Immature natural killer cell (primary cell): ENCODE measurements around the gene KCNMA1. TPM values are rescaled to one million over a fixed set of nuclear protein-coding genes. Genes with fewer than 3 reads are reported as not detected.

ENCODE experiments used
- DNase-seq, 3 donors: peaks; one replicate each; pipeline ENCODE4 v3.0.0; 2022; ENCODE audit warnings: mixed read lengths in 1 of 3
- H3K27ac Mint-ChIP-seq, 6 donors: one replicate each; pipeline ENCODE4 v1.8.0; 2020; ENCODE audit warnings: mixed read lengths in 6 of 6, mild to moderate bottlenecking in 5 of 6, inconsistent platforms in 4 of 6, moderate library complexity in 3 of 6
- H3K27me3 Mint-ChIP-seq, 3 donors: one replicate each; pipeline ENCODE4 v1.8.0; 2020 to 2021; ENCODE audit warnings: low read depth in 3 of 3, mild to moderate bottlenecking in 3 of 3, mixed read lengths in 3 of 3, moderate library complexity in 3 of 3, inconsistent platforms in 1 of 3
- H3K36me3 Mint-ChIP-seq, 3 donors: one replicate each; pipeline ENCODE4 v1.8.0; 2020; ENCODE audit warnings: mixed read lengths in 3 of 3, inconsistent platforms in 2 of 3, mild to moderate bottlenecking in 2 of 3
- H3K4me1 Mint-ChIP-seq, 2 donors: one replicate each; pipeline ENCODE4 v1.8.0; 2020; ENCODE audit warnings: inconsistent platforms in 2 of 2, mild to moderate bottlenecking in 2 of 2, mixed read lengths in 2 of 2, moderate library complexity in 1 of 2
- H3K4me3 Mint-ChIP-seq, 5 donors: one replicate each; pipeline ENCODE4 v1.8.0; 2020; ENCODE audit warnings: mild to moderate bottlenecking in 5 of 5, mixed read lengths in 5 of 5, inconsistent platforms in 3 of 5, moderate library complexity in 3 of 5
- H3K9me3 Mint-ChIP-seq, 6 donors: one replicate each; pipeline ENCODE4 v1.8.0; 2020; ENCODE audit warnings: mild to moderate bottlenecking in 6 of 6, mixed read lengths in 6 of 6, inconsistent platforms in 4 of 6, moderate library complexity in 3 of 6
- polyA plus RNA-seq, 3 donors: library from polyadenylated mRNA; unstranded; fragments of 300-500 nt; fragmentation: Illumina TruSeq; gene quantifications; one replicate each; pipeline ENCODE4 v1.2.3, GENCODE V29; 2021

Gene KCNMA1
- polyA plus RNA-seq, 3 donors from 2014 or later = not detected

- H3K4me1 Mint-ChIP-seq = no peaks in the 10 kb centered on the region
- H3K27ac Mint-ChIP-seq = no peak overlapping the region
- peaks cover 0 to 5% (median 3%) of the 10 kb centered on the region in 3 donors for H3K27me3 Mint-ChIP-seq
- H3K4me3 Mint-ChIP-seq = no peak overlapping the region
- H3K36me3 Mint-ChIP-seq = no peaks in the 10 kb centered on the region
- no peaks in the 10 kb centered on the region for H3K9me3 Mint-ChIP-seq
- no peak for DNase-seq
Observed at GRCh38 chr10:77022671-77023070, 614.9 kb downstream of the KCNMA1 start.

DNA sequence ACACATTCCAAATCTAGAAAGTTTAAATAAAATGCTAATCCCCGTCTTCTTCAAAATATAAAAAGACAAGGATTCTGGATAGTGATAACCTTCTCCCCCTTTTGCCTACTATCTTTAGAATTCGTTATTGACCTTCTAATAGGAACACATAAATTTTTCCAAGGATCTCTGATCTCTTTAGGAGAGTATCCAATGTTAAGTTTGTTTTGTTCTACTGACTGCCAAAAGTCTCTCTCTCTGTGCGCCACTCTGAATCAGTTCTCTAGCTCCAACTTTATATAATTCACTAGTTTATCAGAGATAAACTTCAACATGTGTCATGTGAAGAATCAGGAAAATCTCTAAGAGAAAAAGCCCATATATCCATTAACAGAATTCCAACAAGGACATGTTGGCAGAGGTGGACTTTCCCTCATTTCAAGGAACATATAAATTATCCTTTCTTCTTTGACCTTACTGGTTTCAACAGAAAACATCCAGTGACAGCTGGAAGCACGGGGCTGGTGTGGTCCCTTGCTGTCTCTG lies 615.6 kb downstream of the KCNMA1 start:
- H3K9me3 Mint-ChIP-seq = no peaks in the 10 kb centered on the region
- H3K4me1 Mint-ChIP-seq = no peaks in the 10 kb centered on the region
- no peak for DNase-seq
- H3K4me3 Mint-ChIP-seq = no peak overlapping the region
- H3K27me3 Mint-ChIP-seq = peaks cover 0 to 5% (median 3%) of the 10 kb centered on the region in 3 donors
- H3K27ac Mint-ChIP-seq = no peak overlapping the region
- H3K36me3 Mint-ChIP-seq = no peaks in the 10 kb centered on the region

GRCh38 chr10:77020426-77021040 lies 617.1 kb downstream of the KCNMA1 start:
- DNase-seq = no peak
- Mint-ChIP-seq H3K9me3 (no peaks in the 10 kb centered on the region), H3K4me1 (no peaks in the 10 kb centered on the region), H3K36me3 (no peaks in the 10 kb centered on the region), H3K27ac (no peak overlapping the region), H3K4me3 (no peak overlapping the region), H3K27me3 (peaks cover 0 to 5% (median 3%) of the 10 kb centered on the region in 3 donors)

GRCh38 chr10:77016855-77017254 lies 620.8 kb downstream of the KCNMA1 start:
- H3K36me3 Mint-ChIP-seq = no peaks in the 10 kb centered on the region
- no peak overlapping the region for H3K27ac Mint-ChIP-seq
- no peaks in the 10 kb centered on the region for H3K9me3 Mint-ChIP-seq
- H3K4me3 Mint-ChIP-seq = no peak overlapping the region
- no peak for DNase-seq
- peaks cover 0 to 2% (median 0%) of the 10 kb centered on the region in 3 donors for H3K27me3 Mint-ChIP-seq
- H3K4me1 Mint-ChIP-seq = no peaks in the 10 kb centered on the region

GRCh38 chr10:77016278-77016815 lies 621.3 kb downstream of the KCNMA1 start:
- no peaks in the 10 kb centered on the region for H3K36me3 Mint-ChIP-seq
- no peaks in the 10 kb centered on the region for H3K4me1 Mint-ChIP-seq
- H3K27me3 Mint-ChIP-seq = peaks cover 0 to 2% (median under 1%) of the 10 kb centered on the region in 3 donors
- H3K27ac Mint-ChIP-seq = no peak overlapping the region
- no peaks in the 10 kb centered on the region for H3K9me3 Mint-ChIP-seq
- no peak overlapping the region for H3K4me3 Mint-ChIP-seq
- DNase-seq = no peak

DNA sequence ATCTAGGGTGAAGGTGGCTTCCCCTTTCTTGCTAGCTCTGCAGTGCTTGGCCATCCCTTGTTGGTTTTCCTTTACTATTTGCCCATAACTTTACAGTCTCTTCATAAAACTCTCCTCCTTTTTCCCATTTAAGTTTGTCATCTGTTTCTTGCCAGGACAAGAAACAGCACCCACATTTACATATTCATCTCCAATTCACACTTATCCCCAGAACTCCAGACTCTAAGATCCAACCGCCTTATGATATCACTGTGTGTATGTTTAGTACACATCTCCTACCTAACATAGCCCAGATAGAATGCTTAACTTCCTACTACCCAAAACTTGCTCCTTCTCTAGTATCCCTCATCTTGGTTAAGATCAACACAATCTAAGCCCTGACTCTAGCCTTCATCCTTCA lies 622.2 kb downstream of the KCNMA1 start:
- Mint-ChIP-seq H3K27me3 (peaks cover 0 to 2% (median 0%) of the 10 kb centered on the region in 3 donors), H3K4me3 (no peak overlapping the region), H3K4me1 (no peaks in the 10 kb centered on the region), H3K9me3 (no peaks in the 10 kb centered on the region), H3K27ac (no peak overlapping the region), H3K36me3 (no peaks in the 10 kb centered on the region)
- no peak for DNase-seq

DNA sequence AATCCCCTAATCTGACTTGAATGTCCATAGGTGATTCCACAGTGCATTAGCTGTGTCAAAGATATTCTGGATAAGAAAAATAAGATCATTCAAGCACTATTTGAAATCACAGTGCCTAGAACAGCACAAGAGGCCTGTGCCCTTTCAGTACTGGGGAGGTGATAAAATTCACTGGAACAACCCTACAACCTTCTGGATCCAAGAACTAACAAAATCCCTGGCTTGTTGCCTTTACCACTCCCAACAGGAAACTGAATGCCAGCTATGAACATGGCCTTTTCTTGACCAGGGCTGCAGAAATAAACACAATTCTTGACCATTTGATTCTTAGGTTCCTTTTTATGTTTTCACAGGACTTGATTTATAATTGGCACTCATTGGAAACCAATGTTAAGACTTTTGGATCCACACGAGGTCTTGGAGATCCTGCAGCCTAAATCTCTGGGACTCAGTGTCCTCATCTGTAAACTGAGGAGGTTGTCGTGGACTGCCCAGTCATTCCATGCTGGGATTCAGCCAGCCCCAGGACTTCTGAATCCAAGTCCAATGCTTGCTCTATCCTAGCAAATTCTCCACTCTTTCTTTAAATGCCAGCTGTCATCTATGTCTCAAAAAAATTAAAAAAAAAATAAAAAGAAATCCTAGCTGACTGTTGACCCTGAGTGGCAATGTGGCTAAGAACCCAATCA lies 624.7 kb downstream of the KCNMA1 start:
- DNase-seq = no peak
- no peak overlapping the region for H3K27ac Mint-ChIP-seq
- peaks cover 0 to 3% (median 2%) of the 10 kb centered on the region in 3 donors for H3K27me3 Mint-ChIP-seq
- no peak overlapping the region for H3K4me3 Mint-ChIP-seq
- H3K36me3 Mint-ChIP-seq = no peaks in the 10 kb centered on the region
- H3K9me3 Mint-ChIP-seq = no peaks in the 10 kb centered on the region
- no peaks in the 10 kb centered on the region for H3K4me1 Mint-ChIP-seq

- Mint-ChIP-seq H3K9me3 (no peaks in the 10 kb centered on the region), H3K27ac (no peak overlapping the region), H3K4me1 (no peaks in the 10 kb centered on the region), H3K27me3 (peaks cover 0 to 3% (median 2%) of the 10 kb centered on the region in 3 donors), H3K36me3 (no peaks in the 10 kb centered on the region), H3K4me3 (no peak overlapping the region)
- DNase-seq = no peak
Observed at GRCh38 chr10:77011874-77012811, 625.5 kb downstream of the KCNMA1 start.

DNA sequence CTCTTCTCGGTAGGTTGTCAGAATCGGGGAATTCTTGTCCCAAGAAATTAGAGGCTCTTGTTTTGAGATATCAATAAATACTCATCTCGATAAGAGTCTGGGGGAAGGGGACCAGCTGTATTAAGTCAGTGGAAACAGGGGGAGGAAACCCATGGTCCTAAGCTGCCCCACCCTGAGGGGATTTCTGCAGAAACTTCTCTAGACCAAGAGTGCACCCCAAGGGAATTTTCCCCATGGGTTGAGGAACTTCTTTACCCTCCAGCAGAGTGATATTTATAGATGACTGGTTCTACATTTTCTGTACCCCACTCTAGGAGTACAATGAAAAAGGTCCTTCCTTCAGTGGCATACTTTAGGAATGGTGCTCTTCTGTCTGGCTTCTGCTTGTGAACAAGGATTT lies 627.2 kb downstream of the KCNMA1 start:
- H3K27ac Mint-ChIP-seq = no peak overlapping the region
- H3K4me3 Mint-ChIP-seq = no peak overlapping the region
- H3K36me3 Mint-ChIP-seq = no peaks in the 10 kb centered on the region

DNA sequence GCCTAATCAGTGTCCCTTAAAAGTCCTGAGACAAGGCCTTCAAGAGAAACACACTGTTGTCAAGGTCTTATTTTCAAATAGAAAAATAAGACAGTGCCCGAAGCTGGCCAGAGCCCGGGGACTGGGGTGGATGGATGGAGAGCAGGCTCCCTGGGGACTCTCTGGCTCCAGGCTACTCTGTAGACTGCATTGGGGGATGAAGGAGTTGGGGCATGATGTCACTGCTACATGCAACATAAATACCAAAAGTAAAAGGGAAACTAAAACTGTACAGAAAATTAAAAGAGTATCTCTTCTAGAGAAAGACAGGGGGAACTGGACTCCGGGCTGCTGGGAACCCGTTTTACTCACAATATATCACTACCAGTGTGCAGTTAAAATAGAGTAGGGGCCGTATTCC lies 629.8 kb downstream of the KCNMA1 start:
- H3K27ac Mint-ChIP-seq = no peak overlapping the region
- peaks cover 0 to 6% (median 2%) of the 10 kb centered on the region in 3 donors for H3K27me3 Mint-ChIP-seq
- no peaks in the 10 kb centered on the region for H3K36me3 Mint-ChIP-seq
- no peak overlapping the region for H3K4me3 Mint-ChIP-seq
- H3K4me1 Mint-ChIP-seq = no peaks in the 10 kb centered on the region
- no peaks in the 10 kb centered on the region for H3K9me3 Mint-ChIP-seq
- no peak for DNase-seq

More for the DNA sequence above, 627.2 kb downstream of the KCNMA1 start:
- H3K9me3 Mint-ChIP-seq = no peaks in the 10 kb centered on the region
- DNase-seq = no peak
- H3K27me3 Mint-ChIP-seq = peaks cover 0 to 3% (median 2%) of the 10 kb centered on the region in 3 donors
- H3K4me1 Mint-ChIP-seq = no peaks in the 10 kb centered on the region

GRCh38 chr10:77006836-77007511 lies 630.6 kb downstream of the KCNMA1 start:
- Mint-ChIP-seq H3K36me3 (no peaks in the 10 kb centered on the region), H3K4me3 (no peak overlapping the region), H3K27me3 (peaks cover 0 to 6% (median 2%) of the 10 kb centered on the region in 3 donors), H3K27ac (no peak overlapping the region), H3K4me1 (no peaks in the 10 kb centered on the region), H3K9me3 (no peaks in the 10 kb centered on the region)
- DNase-seq = no peak

DNA sequence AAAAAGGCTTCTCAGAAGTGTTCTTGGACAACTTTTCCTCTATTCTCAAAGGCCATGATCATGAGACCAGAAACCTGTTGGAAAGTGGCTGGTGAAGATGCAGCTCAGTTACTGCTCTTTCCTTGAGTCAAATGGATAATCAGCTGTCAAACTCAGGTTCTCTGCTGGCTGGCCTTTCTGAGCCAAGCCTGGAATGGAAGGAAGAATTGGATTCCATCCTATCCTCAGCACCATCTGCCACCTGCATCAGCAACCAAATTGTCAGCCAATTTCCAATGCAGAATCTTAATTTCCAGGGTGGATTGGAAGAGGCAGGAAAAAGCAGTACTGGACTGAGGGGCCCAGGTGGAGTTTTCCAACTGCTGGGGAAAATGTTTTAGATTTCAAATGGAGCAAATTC lies 631.7 kb downstream of the KCNMA1 start:
- Mint-ChIP-seq H3K27me3 (peaks cover 0 to 6% (median 4%) of the 10 kb centered on the region in 3 donors), H3K27ac (no peak overlapping the region), H3K4me1 (no peaks in the 10 kb centered on the region), H3K9me3 (no peaks in the 10 kb centered on the region), H3K4me3 (no peak overlapping the region), H3K36me3 (no peaks in the 10 kb centered on the region)
- no peak for DNase-seq

DNA sequence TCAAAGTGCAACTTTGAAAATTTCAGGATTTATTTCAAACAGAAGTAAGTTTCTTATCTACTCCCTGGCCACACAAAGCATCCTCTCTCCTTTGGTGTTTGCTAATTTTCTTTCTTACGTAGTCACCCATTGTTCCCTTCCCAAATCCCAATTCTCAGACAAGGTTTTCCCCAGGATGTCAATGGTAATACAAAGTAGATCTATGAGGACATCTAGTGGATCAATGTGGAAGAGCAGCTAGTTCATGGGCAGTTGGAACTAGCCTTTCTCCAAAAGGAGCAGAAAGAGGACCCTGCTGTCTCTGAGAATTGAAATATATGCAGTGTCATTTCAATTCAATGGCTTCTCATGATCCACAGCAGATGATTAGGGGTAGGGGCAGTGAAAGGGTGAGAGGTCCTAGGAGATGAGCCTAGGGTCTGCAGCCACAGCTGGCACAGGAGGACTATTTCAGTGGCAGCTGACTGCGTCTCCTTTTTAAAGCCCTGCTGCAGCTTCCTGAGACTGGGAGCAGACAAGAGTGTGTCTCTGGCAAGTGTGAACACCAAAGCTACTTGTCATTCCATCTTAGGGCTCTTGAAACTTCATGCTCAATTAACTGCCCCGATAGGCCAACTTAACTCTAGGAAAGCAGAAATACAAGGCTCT lies 632.6 kb downstream of the KCNMA1 start:
- Mint-ChIP-seq H3K36me3 (no peaks in the 10 kb centered on the region), H3K4me3 (no peak overlapping the region)

More for the DNA sequence above, 632.6 kb downstream of the KCNMA1 start:
- H3K27me3 Mint-ChIP-seq = peaks cover 0 to 6% (median 4%) of the 10 kb centered on the region in 3 donors
- no peaks in the 10 kb centered on the region for H3K9me3 Mint-ChIP-seq
- no peak overlapping the region for H3K27ac Mint-ChIP-seq
- no peaks in the 10 kb centered on the region for H3K4me1 Mint-ChIP-seq
- peak in 2 of 3 donors; percentile 2 to 4 for DNase-seq
